Adrenal gland (tissue), 12 donors: Measurements from ENCODE around the gene CADM4. TPM values are rescaled to one million over a fixed set of nuclear protein-coding genes. Genes with fewer than 3 reads are reported as not detected.

Experiments
- DNase-seq, 7 donors: peaks; one replicate each; pipeline ENCODE4 v3.0.0-alpha.2; 2019 to 2020
- H3K27ac ChIP-seq, 5 donors: fragments of 200-600 bp; sonication (generic) in 4 of 5; 1 replicate in 3 of 5; 2 replicates in 2 of 5; pipeline versions ENCODE4 v1.5.1 to v1.8.0; 2016 to 2020; ENCODE audit warnings: mild to moderate bottlenecking in 1 of 5
- H3K27me3 ChIP-seq: fragments of 200-600 bp; 2 replicates; pipeline ENCODE4 v1.8.0; 2021
- H3K36me3 ChIP-seq, 2 donors: fragments of 200-600 bp; replicated peaks in 1 of 2; 1 replicate in 1 of 2; 2 replicates in 1 of 2; pipeline versions ENCODE4 v1.5.1 to v1.8.0; 2018 to 2022
- H3K4me1 ChIP-seq, 2 donors: fragments of 200-600 bp; replicated peaks in 1 of 2; 1 replicate in 1 of 2; 2 replicates in 1 of 2; pipeline versions ENCODE4 v1.5.1 to v1.8.0; 2018 to 2021
- H3K4me3 ChIP-seq, 4 donors: fragments of 200-600 bp; sonication (generic) in 3 of 4; one replicate each; pipeline ENCODE4 v1.5.1; 2016 to 2018
- H3K9me3 ChIP-seq, 3 donors: fragments of 200-600 bp; sonication (generic) in 1 of 3; replicated peaks in 1 of 3; 1 replicate in 2 of 3; 2 replicates in 1 of 3; pipeline versions ENCODE4 v1.5.1 to v1.8.0; 2016 to 2021
- POLR2A ChIP-seq, 2 donors: fragments of 450-650 bp; IDR thresholded peaks; one replicate each; pipeline ENCODE4 v1.6.1; 2017; ENCODE audit warnings: antibody characterized with exemption in 2 of 2, mild to moderate bottlenecking in 2 of 2, moderate library complexity in 1 of 2
- WGBS, 4 donors: extraction: QIAGEN DNeasy Blood & Tissue Kit in 2 of 4; methylation state at CpG; one replicate each; pipeline versions ENCODE4 v1.1.5 to v1.1.7; 2013 to 2017; 5-methylcytosine and 5-hydroxymethylcytosine counted together
- intact Hi-C, 2 donors: fragments of 100-400 bp; cut with DNase I; formaldehyde crosslinking; loops; one replicate each; pipeline versions ENCODE4 v1.14.1 to v1.15.0; 2022 to 2023
- polyA plus RNA-seq, 3 donors: library from polyadenylated mRNA; stranded (reverse); fragments of 200-250 nt in 2 of 3; fragments of 350-450 nt in 1 of 3; fragmentation: Illumina TruSeq in 1 of 3; extraction: RNeasy Lipid Tissue Mini Kit (QIAGEN cat#74804) in 1 of 3; gene quantifications; one replicate each; pipeline ENCODE4 v1.2.3, GENCODE V29; 2013 to 2014
- total RNA-seq, 9 donors: library from RNA; depleted of rRNA in 4 of 9; stranded (reverse); fragments of >200 nt in 4 of 9; fragments of 120-200 nt in 1 of 9; fragmentation: NEBNext Ultra II Directional in 1 of 9; extraction: Animal tissue kit (Norgen Biotek cat#: 25700) in 1 of 9; gene quantifications; one replicate each; pipeline versions ENCODE4 v1.1.0 to v1.2.4, GENCODE V29; 2013 to 2023
- TF ChIP-seq, protein P1 (sequence below), 6 experiments: fragments of 450-650 bp in 4 of 6; fragments of 200-600 bp in 2 of 6; sonication (generic) in 1 of 6; IDR thresholded peaks; 1 replicate in 5 of 6; 2 replicates in 1 of 6; pipeline versions ENCODE4 v1.5.1 to v1.8.0; 2016 to 2021; ENCODE audit warnings: antibody characterized with exemption in 6 of 6, mild to moderate bottlenecking in 2 of 6, moderate library complexity in 1 of 6
- donor health status: healthy with polysubstance abuse.
- donor health status: Bipolar disorder and iron deficiency.
- donor health status: DM: yes; HTN: yes; CAD: no.
- donor health status: DM: no; HTN: no; CAD: no.
- donor health status: DM: no; HTN: no; CAD: no.
- donor health status: DM: yes; HTN: yes; CAD: no.

CADM4 gene
- total and polyA plus RNA-seq, 12 donors: 16.6 to 92.7 (median 40.0) TPM

DNA sequence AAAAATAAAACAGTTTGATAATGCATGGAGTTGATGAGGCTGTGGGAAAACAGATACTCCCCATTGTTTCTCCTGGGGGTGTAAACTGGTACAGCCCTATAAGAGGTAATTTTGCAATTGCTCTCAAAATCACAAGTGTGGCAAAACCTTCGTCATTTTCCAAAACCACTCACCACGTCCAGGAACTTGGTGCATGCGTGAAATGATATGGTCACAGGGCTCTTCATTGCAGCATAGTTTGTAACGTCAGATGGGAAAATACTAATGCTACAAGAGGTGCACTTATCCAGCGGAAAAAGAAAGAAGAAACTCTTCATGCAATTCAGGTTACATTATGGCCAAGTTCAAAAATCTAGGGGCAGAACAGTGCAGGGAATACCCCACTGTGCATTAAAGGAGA lies 42.2 kb upstream of the CADM4 start:
- no peaks in the 10 kb centered on the region for H3K27me3 ChIP-seq
- DNase-seq: no peak
- no peaks in the 10 kb centered on the region for H3K9me3 ChIP-seq
- 62 to 72% (median 67%) methylated on average over 5 of the region's 5 CpGs for WGBS, 4 donors
- H3K36me3 ChIP-seq: no peaks in the 10 kb centered on the region
- H3K4me3 ChIP-seq: no peak overlapping the region
- intact Hi-C loops: no loop called here
- H3K4me1 ChIP-seq: no peaks in the 10 kb centered on the region
- TF ChIP-seq, protein P1, sequence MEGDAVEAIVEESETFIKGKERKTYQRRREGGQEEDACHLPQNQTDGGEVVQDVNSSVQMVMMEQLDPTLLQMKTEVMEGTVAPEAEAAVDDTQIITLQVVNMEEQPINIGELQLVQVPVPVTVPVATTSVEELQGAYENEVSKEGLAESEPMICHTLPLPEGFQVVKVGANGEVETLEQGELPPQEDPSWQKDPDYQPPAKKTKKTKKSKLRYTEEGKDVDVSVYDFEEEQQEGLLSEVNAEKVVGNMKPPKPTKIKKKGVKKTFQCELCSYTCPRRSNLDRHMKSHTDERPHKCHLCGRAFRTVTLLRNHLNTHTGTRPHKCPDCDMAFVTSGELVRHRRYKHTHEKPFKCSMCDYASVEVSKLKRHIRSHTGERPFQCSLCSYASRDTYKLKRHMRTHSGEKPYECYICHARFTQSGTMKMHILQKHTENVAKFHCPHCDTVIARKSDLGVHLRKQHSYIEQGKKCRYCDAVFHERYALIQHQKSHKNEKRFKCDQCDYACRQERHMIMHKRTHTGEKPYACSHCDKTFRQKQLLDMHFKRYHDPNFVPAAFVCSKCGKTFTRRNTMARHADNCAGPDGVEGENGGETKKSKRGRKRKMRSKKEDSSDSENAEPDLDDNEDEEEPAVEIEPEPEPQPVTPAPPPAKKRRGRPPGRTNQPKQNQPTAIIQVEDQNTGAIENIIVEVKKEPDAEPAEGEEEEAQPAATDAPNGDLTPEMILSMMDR (IDR thresholded peaks at IDR 0.05): no peak
- TF ChIP-seq POLR2A (IDR thresholded peaks at IDR 0.05): no peak
- no peak overlapping the region for H3K27ac ChIP-seq

DNA sequence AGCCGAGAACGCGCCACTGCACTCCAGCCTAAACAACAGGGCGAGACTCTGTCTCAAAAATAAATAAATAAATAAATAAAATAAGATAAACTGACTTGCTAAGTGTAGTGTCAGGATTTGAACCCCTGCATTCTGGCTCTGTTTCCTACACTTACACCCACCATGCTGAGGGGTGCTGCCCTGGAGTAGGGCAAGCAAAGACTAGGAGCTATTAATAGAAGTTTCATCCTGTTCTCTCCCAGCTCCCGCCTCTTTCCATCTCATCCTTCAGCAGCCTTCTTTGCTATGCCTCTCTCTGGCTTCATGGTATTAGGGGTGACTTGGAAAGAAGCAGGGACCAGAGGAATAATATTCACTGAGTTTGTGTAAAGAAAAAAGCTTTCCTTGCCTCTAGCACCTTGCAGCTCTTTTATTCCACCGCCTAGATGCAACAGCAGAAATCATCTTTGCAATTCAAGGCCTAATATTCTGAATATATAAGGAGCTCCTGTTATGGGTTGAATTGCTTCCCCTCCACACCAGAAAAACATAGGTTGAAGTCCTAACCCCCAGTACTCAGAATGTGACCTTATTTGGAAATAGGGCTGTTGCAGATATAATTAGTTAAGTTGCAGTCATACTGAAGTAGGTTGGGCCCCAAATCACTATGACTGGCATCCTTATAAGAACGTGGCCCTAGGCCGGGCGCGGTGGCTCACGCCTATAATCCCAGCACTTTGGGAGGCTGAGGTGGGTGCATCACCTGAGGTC lies 39.0 kb upstream of the CADM4 start:
- H3K27ac ChIP-seq: no peak overlapping the region
- H3K36me3 ChIP-seq: no peaks in the 10 kb centered on the region
- 90 to 95% (median 93%) methylated on average over 11 of the region's 11 CpGs for WGBS, 4 donors
- H3K4me1 ChIP-seq: no peaks in the 10 kb centered on the region
- H3K27me3 ChIP-seq: no peaks in the 10 kb centered on the region
- H3K4me3 ChIP-seq: no peak overlapping the region
- TF ChIP-seq, protein P1 (IDR thresholded peaks at IDR 0.05): no peak
- TF ChIP-seq POLR2A (IDR thresholded peaks at IDR 0.05): no peak
- H3K9me3 ChIP-seq: no peaks in the 10 kb centered on the region
- no peak for DNase-seq
- intact Hi-C loops: no loop called here

DNA sequence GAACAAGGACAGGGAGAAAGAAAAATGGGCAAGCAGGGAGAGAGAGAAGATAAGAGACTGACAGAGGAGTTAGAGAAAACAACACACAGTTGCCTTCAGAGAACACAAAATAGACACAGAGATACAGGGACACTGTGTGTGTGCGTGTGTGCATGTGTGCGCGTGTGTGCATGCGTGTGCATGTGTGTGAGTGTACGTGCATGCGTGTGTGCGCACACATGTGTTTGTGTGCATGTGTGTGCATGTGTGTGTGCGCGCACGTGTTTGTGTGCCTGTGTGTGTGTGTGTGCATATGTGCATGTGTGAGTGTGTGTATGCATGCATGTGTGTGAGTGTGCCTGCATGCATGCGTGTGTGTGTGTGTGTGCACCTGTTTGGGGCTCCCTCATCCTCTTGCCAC lies 36.3 kb upstream of the CADM4 start:
- Histone ChIP-seq H3K4me3 (no peak overlapping the region), H3K9me3 (no peaks in the 10 kb centered on the region), H3K27me3 (no peaks in the 10 kb centered on the region), H3K36me3 (no peaks in the 10 kb centered on the region), H3K4me1 (no peaks in the 10 kb centered on the region), H3K27ac (no peak overlapping the region)
- DNase-seq: no peak
- intact Hi-C loops: no loop called here
- TF ChIP-seq, protein P1 (IDR thresholded peaks at IDR 0.05): no peak
- no peak for TF ChIP-seq POLR2A (IDR thresholded peaks at IDR 0.05)
- 70 to 86% (median 78%) methylated on average over 11 of the region's 11 CpGs for WGBS, 4 donors

DNA sequence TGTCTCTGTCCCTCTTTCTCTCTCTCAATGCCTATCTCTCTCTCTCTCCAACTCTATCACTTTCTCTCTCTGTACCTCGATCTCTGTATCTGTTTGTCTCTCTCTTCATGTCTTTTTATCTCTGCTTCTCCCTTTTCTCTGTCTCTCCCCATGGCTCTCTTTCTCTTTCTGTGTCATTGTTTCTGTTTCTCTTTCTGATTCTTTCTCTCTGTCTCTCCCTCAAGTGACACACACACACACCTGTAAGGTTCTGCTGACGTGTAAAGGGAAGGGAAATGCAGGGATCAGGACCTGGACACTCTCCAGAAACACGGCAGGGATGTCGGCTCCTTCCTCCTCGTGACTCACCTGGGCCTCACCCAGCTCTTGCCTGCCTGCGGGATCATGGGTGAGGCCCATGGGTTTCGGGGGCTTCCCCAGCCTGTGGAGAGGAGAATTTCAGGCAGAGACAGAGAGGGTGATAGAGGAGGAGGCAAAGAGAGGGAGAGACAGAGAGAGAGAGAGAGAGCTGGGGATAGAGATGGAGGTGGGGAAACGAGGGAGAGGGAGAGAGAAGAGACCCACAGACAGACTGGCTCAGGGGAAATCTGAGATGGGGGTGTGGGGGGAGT lies 35.7 kb upstream of the CADM4 start:
- intact Hi-C loops: no loop called here
- no peak overlapping the region for H3K27ac ChIP-seq
- H3K9me3 ChIP-seq: no peaks in the 10 kb centered on the region
- no peak overlapping the region for H3K4me3 ChIP-seq
- peaks cover 0 to 2% of the 10 kb centered on the region in 2 donors for H3K4me1 ChIP-seq
- H3K27me3 ChIP-seq: no peaks in the 10 kb centered on the region
- WGBS, 4 donors: 13 to 23% (median 19%) methylated on average over 8 of the region's 8 CpGs
- no peak for DNase-seq
- no peaks in the 10 kb centered on the region for H3K36me3 ChIP-seq
- TF ChIP-seq, protein P1 (IDR thresholded peaks at IDR 0.05): no peak
- TF ChIP-seq POLR2A (IDR thresholded peaks at IDR 0.05): no peak
